ENCODE data around the gene PRKCI. TPM values are rescaled to one million over a fixed set of nuclear protein-coding genes. Genes with fewer than 3 reads are reported as not detected.
A peak's percentile ranks its signal among the peaks of the same experiment; 100 is the strongest.

The PRKCI gene
- total RNA-seq, 1 donor from 2014 or later, result 45.9 TPM

DNA sequence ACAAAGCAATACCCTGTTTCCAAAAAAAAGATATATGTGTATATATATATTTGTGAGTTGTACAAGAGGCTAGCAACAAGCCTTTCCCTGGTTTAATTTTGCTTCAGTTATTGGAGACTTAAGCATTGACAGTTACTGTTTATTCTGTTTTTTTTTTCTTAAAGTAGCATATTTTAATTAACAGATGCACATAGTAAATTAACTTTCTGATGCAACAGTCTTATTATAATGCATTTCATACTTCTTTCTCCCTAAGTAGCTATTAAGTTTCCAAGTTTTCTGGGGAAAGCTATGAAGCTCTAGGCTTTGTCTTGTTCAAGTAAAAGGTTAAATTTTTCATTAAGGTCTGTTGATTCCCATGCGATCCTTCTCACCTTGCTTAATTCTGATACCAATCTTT lies 17.9 kb downstream of the PRKCI start:
- no peak overlapping the region for H3K27ac ChIP-seq

DNA sequence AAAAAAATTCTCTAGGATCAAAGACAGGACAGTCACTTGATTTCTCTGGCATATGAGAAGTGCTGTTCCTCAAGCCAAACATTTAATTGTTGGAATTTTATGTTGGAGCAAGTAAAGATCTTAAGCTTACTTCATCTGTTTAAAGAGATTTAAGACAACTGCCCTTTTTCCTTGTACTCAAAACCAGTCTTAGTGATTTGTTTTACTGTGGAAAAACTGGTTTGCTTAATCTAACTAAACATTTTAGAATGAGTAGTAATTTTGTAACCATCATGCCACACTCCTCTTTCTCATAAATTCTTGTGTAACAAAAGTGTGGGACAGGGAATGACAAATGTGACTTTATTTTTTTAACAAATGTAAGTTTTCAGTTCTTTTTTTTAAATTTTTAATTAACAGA lies 18.4 kb downstream of the PRKCI start:
- TF ChIP-seq, protein P1, sequence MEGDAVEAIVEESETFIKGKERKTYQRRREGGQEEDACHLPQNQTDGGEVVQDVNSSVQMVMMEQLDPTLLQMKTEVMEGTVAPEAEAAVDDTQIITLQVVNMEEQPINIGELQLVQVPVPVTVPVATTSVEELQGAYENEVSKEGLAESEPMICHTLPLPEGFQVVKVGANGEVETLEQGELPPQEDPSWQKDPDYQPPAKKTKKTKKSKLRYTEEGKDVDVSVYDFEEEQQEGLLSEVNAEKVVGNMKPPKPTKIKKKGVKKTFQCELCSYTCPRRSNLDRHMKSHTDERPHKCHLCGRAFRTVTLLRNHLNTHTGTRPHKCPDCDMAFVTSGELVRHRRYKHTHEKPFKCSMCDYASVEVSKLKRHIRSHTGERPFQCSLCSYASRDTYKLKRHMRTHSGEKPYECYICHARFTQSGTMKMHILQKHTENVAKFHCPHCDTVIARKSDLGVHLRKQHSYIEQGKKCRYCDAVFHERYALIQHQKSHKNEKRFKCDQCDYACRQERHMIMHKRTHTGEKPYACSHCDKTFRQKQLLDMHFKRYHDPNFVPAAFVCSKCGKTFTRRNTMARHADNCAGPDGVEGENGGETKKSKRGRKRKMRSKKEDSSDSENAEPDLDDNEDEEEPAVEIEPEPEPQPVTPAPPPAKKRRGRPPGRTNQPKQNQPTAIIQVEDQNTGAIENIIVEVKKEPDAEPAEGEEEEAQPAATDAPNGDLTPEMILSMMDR (IDR thresholded peaks at IDR 0.05), result no peak
- intact Hi-C loops (cut with DNase I), result no loop called here
- H3K4me1 ChIP-seq, result no peaks in the 10 kb centered on the region
- peaks cover 35% of the 10 kb centered on the region for H3K36me3 ChIP-seq
- no peak overlapping the region for H3K27ac ChIP-seq
- H3K27me3 ChIP-seq (ENCODE audit: low read depth), result no peaks in the 10 kb centered on the region
- no peak for DNase-seq
- ATAC-seq, result peak in 1 of 2 donors; percentile 45
- no peak overlapping the region for H3K4me3 ChIP-seq
- H3K9me3 ChIP-seq, result no peaks in the 10 kb centered on the region

More for the DNA sequence above, 17.9 kb downstream of the PRKCI start:
- H3K9me3 ChIP-seq, result no peaks in the 10 kb centered on the region
- peaks cover 38% of the 10 kb centered on the region for H3K36me3 ChIP-seq
- H3K4me3 ChIP-seq, result no peak overlapping the region
- H3K4me1 ChIP-seq, result no peaks in the 10 kb centered on the region
- no peaks in the 10 kb centered on the region for H3K27me3 ChIP-seq (ENCODE audit: low read depth)
- intact Hi-C loops (cut with DNase I), result no loop called here
- TF ChIP-seq, protein P1 (IDR thresholded peaks at IDR 0.05), result no peak
- ATAC-seq, result no peak
- DNase-seq, result no peak

GRCh38 chr3:170244576-170244975 lies 22.4 kb downstream of the PRKCI start:
- peaks cover 22% of the 10 kb centered on the region for H3K36me3 ChIP-seq
- H3K4me1 ChIP-seq, result no peaks in the 10 kb centered on the region
- no peak for DNase-seq
- TF ChIP-seq, protein P1 (IDR thresholded peaks at IDR 0.05), result no peak
- no peaks in the 10 kb centered on the region for H3K27me3 ChIP-seq (ENCODE audit: low read depth)
- no peak for ATAC-seq
- intact Hi-C loops (cut with DNase I), result no loop called here
- no peaks in the 10 kb centered on the region for H3K9me3 ChIP-seq
- H3K4me3 ChIP-seq, result no peak overlapping the region
- no peak overlapping the region for H3K27ac ChIP-seq

DNA sequence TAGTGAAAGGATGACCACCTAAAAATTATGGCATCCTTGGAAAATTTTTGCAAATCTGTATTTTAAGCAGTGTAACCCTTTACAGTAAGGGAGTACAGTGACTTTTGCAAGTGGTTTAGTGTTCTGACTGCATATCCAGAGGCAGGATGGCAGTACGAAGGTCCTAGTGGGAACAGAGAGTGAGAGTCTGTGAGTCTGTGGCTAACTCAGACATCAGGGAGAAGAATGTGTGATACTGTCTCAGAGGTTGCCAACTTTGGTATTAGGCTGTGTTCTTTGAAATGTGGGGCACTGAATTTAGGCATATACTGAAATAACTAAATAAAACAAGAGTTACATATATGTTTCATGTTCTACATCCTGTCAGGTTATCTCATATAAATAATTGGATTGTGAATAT lies 25.7 kb downstream of the PRKCI start:
- DNase-seq (no peak), ATAC-seq (no peak)
- Histone ChIP-seq H3K27me3 (ENCODE audit: low read depth) (no peaks in the 10 kb centered on the region), H3K27ac (no peak overlapping the region), H3K9me3 (no peaks in the 10 kb centered on the region), H3K4me1 (no peaks in the 10 kb centered on the region), H3K36me3 (peaks cover 18% of the 10 kb centered on the region), H3K4me3 (no peak overlapping the region)
- TF ChIP-seq, protein P1 (IDR thresholded peaks at IDR 0.05), result no peak
- intact Hi-C loops (cut with DNase I), result no loop called here

DNA sequence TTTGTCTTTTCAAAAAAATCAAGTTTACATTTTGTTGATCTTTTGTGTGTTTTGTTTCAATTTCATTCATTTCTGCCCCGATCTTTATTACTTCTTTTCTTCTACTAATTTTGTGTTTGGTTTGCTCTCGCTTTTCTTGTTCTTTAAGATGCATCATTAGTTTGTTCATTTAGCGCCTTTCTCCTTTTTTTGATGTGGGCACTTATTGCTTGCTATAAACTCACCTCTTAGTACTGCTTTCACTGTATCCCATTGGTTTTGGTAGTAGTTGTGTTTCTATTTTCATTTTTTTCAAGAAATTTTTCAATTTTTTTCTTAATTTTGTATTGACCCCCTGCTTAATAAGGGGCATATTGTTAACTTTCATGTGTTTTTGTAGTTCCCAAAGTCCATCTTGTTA lies 34.4 kb downstream of the PRKCI start:
- no peak for ATAC-seq
- TF ChIP-seq, protein P1 (IDR thresholded peaks at IDR 0.05), result no peak
- intact Hi-C loops (cut with DNase I), result no loop called here
- no peaks in the 10 kb centered on the region for H3K27me3 ChIP-seq (ENCODE audit: low read depth)
- peaks cover 18% of the 10 kb centered on the region for H3K36me3 ChIP-seq
- DNase-seq, result no peak
- no peak overlapping the region for H3K27ac ChIP-seq
- H3K4me1 ChIP-seq, result no peaks in the 10 kb centered on the region
- no peak overlapping the region for H3K4me3 ChIP-seq
- no peaks in the 10 kb centered on the region for H3K9me3 ChIP-seq

GRCh38 chr3:170257145-170257544 lies 34.9 kb downstream of the PRKCI start:
- intact Hi-C loops (cut with DNase I), result no loop called here
- no peaks in the 10 kb centered on the region for H3K27me3 ChIP-seq (ENCODE audit: low read depth)

More at GRCh38 chr3:170257145-170257544, 34.9 kb downstream of the PRKCI start:
- DNase-seq, result no peak
- Histone ChIP-seq H3K4me1 (no peaks in the 10 kb centered on the region), H3K4me3 (no peak overlapping the region), H3K9me3 (no peaks in the 10 kb centered on the region), H3K36me3 (peaks cover 22% of the 10 kb centered on the region), H3K27ac (no peak overlapping the region)
- ATAC-seq, result no peak
- TF ChIP-seq, protein P1 (IDR thresholded peaks at IDR 0.05), result no peak

Measured in lower lobe of right lung (tissue), 2 donors.